C4-2B (cell line): ENCODE measurements around the gene ATP13A3.

Source experiments
- H3K27ac ChIP-seq: fragments of 450-650 bp; 2 replicates; pipeline ENCODE4 v1.5.1; 2017
- CTCF ChIP-seq: fragments of 450-650 bp; conservative IDR thresholded peaks from 2 replicates; pipeline ENCODE4 v1.5.1; 2017; ENCODE audit warnings: mild to moderate bottlenecking
- ZFX ChIP-seq: fragments of 450-650 bp; IDR thresholded peaks from 2 replicates; pipeline ENCODE4 v1.6.1; 2017

The ATP13A3 gene

GRCh38 chr3:194389269-194389668 lies 97.5 kb downstream of the ATP13A3 start:
- TF ChIP-seq ZFX = no peak
- H3K27ac ChIP-seq = no peak overlapping the region

GRCh38 chr3:194387926-194388418 lies 98.8 kb downstream of the ATP13A3 start:
- no peak for TF ChIP-seq ZFX
- TF ChIP-seq CTCF = no peak
- H3K27ac ChIP-seq = no peak overlapping the region

DNA sequence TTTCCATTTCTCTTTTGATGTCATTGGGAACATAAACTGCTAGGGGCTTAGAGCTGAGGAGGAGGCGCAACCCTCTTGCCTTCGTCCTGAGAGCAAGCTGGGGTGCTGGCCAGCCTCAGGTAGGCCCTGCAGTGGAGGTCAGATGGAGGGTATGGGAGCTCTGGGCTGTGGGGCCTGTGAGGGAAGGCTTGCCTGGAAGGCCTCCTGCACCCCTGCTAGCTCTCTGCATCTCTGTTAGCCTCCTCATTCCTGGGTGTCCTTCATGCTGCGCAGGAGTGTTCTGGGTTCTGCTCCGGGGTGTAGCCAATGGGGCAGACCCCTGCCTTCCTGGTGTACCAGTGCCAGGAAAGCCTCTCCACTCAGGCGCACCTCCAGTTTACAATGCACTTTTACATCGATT lies 99.5 kb downstream of the ATP13A3 start:
- H3K27ac ChIP-seq = no peak overlapping the region
- TF ChIP-seq CTCF = no peak
- TF ChIP-seq ZFX = no peak

DNA sequence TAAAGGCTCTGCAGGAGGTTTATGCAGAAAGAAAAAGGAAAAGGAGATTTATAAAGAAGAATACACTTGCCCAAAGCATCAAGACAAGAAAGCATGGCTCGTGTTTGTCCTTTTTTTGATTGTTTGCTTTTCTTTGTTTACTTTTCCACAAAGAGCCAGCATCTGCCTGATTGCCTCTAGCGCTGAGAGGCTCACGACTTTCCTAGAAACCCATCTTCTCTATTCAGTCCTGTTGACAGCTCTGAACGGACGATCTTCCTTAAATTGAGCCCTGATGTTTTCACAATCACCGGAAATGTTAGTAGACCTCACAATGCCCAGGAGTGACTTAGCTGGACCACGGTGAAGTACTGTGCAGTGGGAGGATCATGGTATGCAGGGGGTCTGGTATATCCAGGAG lies 100.2 kb downstream of the ATP13A3 start:
- no peak for TF ChIP-seq CTCF
- TF ChIP-seq ZFX = no peak
- no peak overlapping the region for H3K27ac ChIP-seq

GRCh38 chr3:194386066-194386465 lies 100.7 kb downstream of the ATP13A3 start:
- H3K27ac ChIP-seq = no peak overlapping the region
- no peak for TF ChIP-seq CTCF
- no peak for TF ChIP-seq ZFX

- TF ChIP-seq CTCF (no peak), ZFX (no peak)
- H3K27ac ChIP-seq = no peak overlapping the region
Measured at GRCh38 chr3:194384569-194385001, 102.2 kb downstream of the ATP13A3 start.

- no peak for TF ChIP-seq CTCF
- no peak for TF ChIP-seq ZFX
- H3K27ac ChIP-seq = no peak overlapping the region
Measured at GRCh38 chr3:194384156-194384555, 102.6 kb downstream of the ATP13A3 start.

- no peak for TF ChIP-seq ZFX
- TF ChIP-seq CTCF = no peak
- H3K27ac ChIP-seq = no peak overlapping the region
Measured at GRCh38 chr3:194383276-194383940, 103.4 kb downstream of the ATP13A3 start.
